Stimulated activated CD4-positive, alpha-beta T cell treated with anti-CD3 and anti-CD28 coated beads, Interleukin-1b, Interleukin-23, amount 100 ng/mL, for 4 hours (primary cell): ENCODE results near the gene BMP10.
"Not testable (repeated sequence)": the region's sequence is repeated elsewhere in the genome, so short reads cannot be mapped to it uniquely, and the experiment has no call there.

Source experiments
- DNase-seq, 2 donors: peaks; one replicate each; pipeline ENCODE4 v3.0.0-alpha.2; 2020; ENCODE audit warnings: low read depth in 2 of 2

The BMP10 gene

GRCh38 chr2:68871159-68871764, at the start of gene BMP10:
TSS of gene BMP10 (minus strand) at chr2:68871397. CDS start at chr2:68871358, 39 bp downstream.
- DNase-seq = no peak

- DNase-seq = no peak
These were observed 49.4 kb upstream of the BMP10 start for GRCh38 chr2:68920481-68921170.

GRCh38 chr2:68918497-68918896, 47.3 kb upstream of the BMP10 start:
- DNase-seq = no peak

GRCh38 chr2:68917034-68917718, 46.0 kb upstream of the BMP10 start:
- no peak for DNase-seq

GRCh38 chr2:68916226-68916625, 45.0 kb upstream of the BMP10 start:
- no peak for DNase-seq

- no peak for DNase-seq
These were observed 44.2 kb upstream of the BMP10 start for GRCh38 chr2:68915393-68915792.

- DNase-seq = no peak
These were observed 42.2 kb upstream of the BMP10 start for GRCh38 chr2:68913359-68913758.

GRCh38 chr2:68912732-68913131, 41.5 kb upstream of the BMP10 start:
- DNase-seq = no peak

GRCh38 chr2:68912111-68912510, 40.9 kb upstream of the BMP10 start:
- no peak for DNase-seq

GRCh38 chr2:68911709-68912108, 40.5 kb upstream of the BMP10 start:
- DNase-seq = no peak

- DNase-seq = no peak
These were observed 40.0 kb upstream of the BMP10 start for GRCh38 chr2:68911246-68911645.

- DNase-seq = peak; percentile 62 to 66
These were observed 38.8 kb upstream of the BMP10 start for GRCh38 chr2:68909793-68910674.

- peak; percentile 61 to 71 for DNase-seq
These were observed 37.3 kb upstream of the BMP10 start for GRCh38 chr2:68908392-68908970.

- DNase-seq = no peak
These were observed 36.7 kb upstream of the BMP10 start for GRCh38 chr2:68907920-68908253.

- no peak for DNase-seq
These were observed 36.2 kb upstream of the BMP10 start for GRCh38 chr2:68907232-68907919.

- no peak for DNase-seq
These were observed 35.5 kb upstream of the BMP10 start for GRCh38 chr2:68906716-68907115.

- DNase-seq = no peak
These were observed 33.9 kb upstream of the BMP10 start for GRCh38 chr2:68905116-68905515.

GRCh38 chr2:68901561-68901960, 30.4 kb upstream of the BMP10 start:
- DNase-seq = no peak

- no peak for DNase-seq
These were observed 30.0 kb upstream of the BMP10 start for GRCh38 chr2:68901199-68901514.

- no peak for DNase-seq
These were observed 29.4 kb upstream of the BMP10 start for GRCh38 chr2:68900496-68901198.

GRCh38 chr2:68895981-68896380, 24.8 kb upstream of the BMP10 start:
- DNase-seq = not testable (repeated sequence)
